Measurements from ENCODE around the gene PXMP4. TPM values are rescaled to one million over a fixed set of nuclear protein-coding genes. Genes with fewer than 3 reads are reported as not detected.
A peak's percentile ranks its signal among the peaks of the same experiment; 100 is the strongest.

Gene PXMP4
- total RNA-seq, 1 donor from 2014 or later, result 6.6 TPM

GRCh38 chr20:33687993-33688937, 31.8 kb downstream of the PXMP4 start:
- H3K4me1 ChIP-seq, result peaks cover 19% of the 10 kb centered on the region
- H3K4me3 ChIP-seq, result no peak overlapping the region
- H3K36me3 ChIP-seq, result no peaks in the 10 kb centered on the region
- TF ChIP-seq POLR2A (IDR thresholded peaks at IDR 0.05) (no peak), CTCF (IDR thresholded peaks at IDR 0.05) (no peak), POLR2AphosphoS5 (IDR thresholded peaks at IDR 0.05; ENCODE audit: insufficient read depth in 1 of 2, low read depth in 1 of 2) (no peak)
- H3K9me3 ChIP-seq, result no peaks in the 10 kb centered on the region
- no peaks in the 10 kb centered on the region for H3K27me3 ChIP-seq
- intact Hi-C loops (cut with DNase I), result no loop called here
- H3K27ac ChIP-seq, result no peak overlapping the region
- DNase-seq (ENCODE audit: extremely low spot score in 2 of 2), result no peak

GRCh38 chr20:33687370-33687915, 32.7 kb downstream of the PXMP4 start:
- Histone ChIP-seq H3K4me1 (peaks cover 19% of the 10 kb centered on the region), H3K27ac (no peak overlapping the region), H3K9me3 (no peaks in the 10 kb centered on the region), H3K4me3 (no peak overlapping the region), H3K27me3 (no peaks in the 10 kb centered on the region), H3K36me3 (no peaks in the 10 kb centered on the region)
- TF ChIP-seq POLR2AphosphoS5 (IDR thresholded peaks at IDR 0.05; ENCODE audit: insufficient read depth in 1 of 2, low read depth in 1 of 2) (no peak), POLR2A (IDR thresholded peaks at IDR 0.05) (no peak), CTCF (IDR thresholded peaks at IDR 0.05) (no peak)
- DNase-seq (ENCODE audit: extremely low spot score in 2 of 2), result no peak
- intact Hi-C loops (cut with DNase I), result no loop called here

- intact Hi-C loops (cut with DNase I), result no loop called here
- DNase-seq (ENCODE audit: extremely low spot score in 2 of 2), result no peak
- Histone ChIP-seq H3K27me3 (no peaks in the 10 kb centered on the region), H3K27ac (peak overlapping the region; percentile 68), H3K4me1 (peaks cover 19% of the 10 kb centered on the region), H3K9me3 (no peaks in the 10 kb centered on the region), H3K36me3 (no peaks in the 10 kb centered on the region), H3K4me3 (peak overlapping the region; percentile 35 to 59)
- TF ChIP-seq CTCF (IDR thresholded peaks at IDR 0.05) (no peak), POLR2A (IDR thresholded peaks at IDR 0.05) (no peak), POLR2AphosphoS5 (IDR thresholded peaks at IDR 0.05; ENCODE audit: insufficient read depth in 1 of 2, low read depth in 1 of 2) (no peak)
These were observed 33.1 kb downstream of the PXMP4 start for GRCh38 chr20:33686984-33687366.

DNA sequence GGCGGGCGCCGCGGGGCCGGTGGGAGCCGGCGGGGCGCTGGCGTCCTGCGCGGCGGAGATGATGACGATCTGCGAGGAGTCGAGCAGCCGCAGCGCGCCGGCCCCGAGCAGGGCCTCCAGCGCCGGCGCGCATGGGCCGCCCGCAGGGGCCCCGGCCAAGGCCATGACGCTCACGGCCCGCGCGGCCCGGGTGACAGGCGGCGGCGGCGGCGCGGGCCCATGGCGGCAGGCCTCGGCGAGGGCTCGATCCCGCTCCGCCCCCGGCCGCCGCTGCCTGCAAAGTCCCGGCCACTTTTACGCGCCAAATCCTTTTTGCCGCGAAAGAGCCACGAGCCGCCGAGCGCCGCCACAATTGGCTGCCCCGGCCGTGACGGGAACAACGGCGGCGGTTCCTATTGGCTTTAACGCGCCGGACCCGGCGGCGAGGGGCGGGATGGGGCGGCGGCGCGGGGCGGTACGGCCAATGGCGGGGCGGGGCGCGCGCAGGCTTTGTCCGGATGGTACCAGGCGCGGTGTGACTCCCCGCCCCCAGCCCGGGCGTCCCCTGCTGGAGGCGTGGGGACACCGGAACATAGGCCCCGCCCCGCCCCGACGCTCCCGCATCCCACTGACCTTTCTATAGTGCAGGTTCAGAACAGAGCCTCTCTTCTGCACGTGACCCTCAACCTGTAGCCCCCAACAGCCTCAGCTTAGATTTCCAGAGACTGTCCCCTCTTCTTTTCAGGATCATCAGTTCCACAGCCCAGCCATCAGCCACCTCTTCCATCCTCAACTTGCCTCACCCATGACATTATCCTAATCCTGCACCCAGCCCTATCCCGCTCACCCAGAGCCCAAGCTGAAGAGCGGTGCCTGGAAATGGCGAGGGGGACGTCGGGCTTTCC, 33.8 kb downstream of the PXMP4 start, which contains the start of gene E2F1:
Gene E2F1 (minus strand): TSS at position 286 of the 884 bp plus-strand sequence. CDS start 121 bp downstream, at position 165.
- TF ChIP-seq CTCF (IDR thresholded peaks at IDR 0.05) (peak; percentile 26 to 41 (median 34)), POLR2A (IDR thresholded peaks at IDR 0.05) (no peak), POLR2AphosphoS5 (IDR thresholded peaks at IDR 0.05; ENCODE audit: insufficient read depth in 1 of 2, low read depth in 1 of 2) (peak in 1 of 2 donors; percentile 42)
- intact Hi-C loops (cut with DNase I), result no loop called here
- peak within 1 kb of the TSS; percentile 35 to 59 for H3K4me3 ChIP-seq

More for the DNA sequence above, 33.8 kb downstream of the PXMP4 start, which contains the start of gene E2F1:
- H3K36me3 ChIP-seq, result no peaks in the 10 kb centered on the region
- peaks cover 19% of the 10 kb centered on the region for H3K4me1 ChIP-seq
- H3K27me3 ChIP-seq, result no peaks in the 10 kb centered on the region
- H3K9me3 ChIP-seq, result no peaks in the 10 kb centered on the region
- no peak for DNase-seq (ENCODE audit: extremely low spot score in 2 of 2)
- peak within 1 kb of the TSS; percentile 68 for H3K27ac ChIP-seq

All from vagina (tissue), 2 donors.